Cardiac fibroblast (primary cell): ENCODE measurements around the gene USPL1.
A peak's percentile ranks its signal among the peaks of the same experiment; 100 is the strongest.

Experiments used
- DNase-seq, 2 donors: peaks; one replicate each; pipeline versions ENCODE4 v3.0.0 to v3.0.0-alpha.2; 2010; ENCODE audit warnings: low read depth in 2 of 2
- H3K4me3 ChIP-seq, 2 donors: replicated peaks in 1 of 2; 1 replicate in 1 of 2; 2 replicates in 1 of 2; pipeline ENCODE4 v1.5.1; 2011; ENCODE audit warnings: low read depth in 2 of 2, low read length in 2 of 2, mild to moderate bottlenecking in 2 of 2, moderate library complexity in 1 of 2
- CTCF ChIP-seq: IDR thresholded peaks from one replicate; pipeline ENCODE4 v1.5.1; 2011; ENCODE audit warnings: low read depth, mild to moderate bottlenecking, low read length, inconsistent platforms

Gene USPL1

GRCh38 chr13:30697177-30697953 lies 79.6 kb downstream of the USPL1 start:
- DNase-seq, result peak in 1 of 2 donors; percentile 58
- TF ChIP-seq CTCF, result no peak
- no peak overlapping the region for H3K4me3 ChIP-seq

GRCh38 chr13:30697996-30698401 lies 80.3 kb downstream of the USPL1 start:
- no peak for TF ChIP-seq CTCF
- DNase-seq, result peak; percentile 60 to 61
- H3K4me3 ChIP-seq, result no peak overlapping the region

GRCh38 chr13:30698488-30699005 lies 80.8 kb downstream of the USPL1 start:
- no peak for DNase-seq
- TF ChIP-seq CTCF, result no peak
- H3K4me3 ChIP-seq, result no peak overlapping the region

GRCh38 chr13:30700364-30700763 lies 82.6 kb downstream of the USPL1 start:
- H3K4me3 ChIP-seq, result no peak overlapping the region
- no peak for TF ChIP-seq CTCF
- DNase-seq, result no peak

- no peak overlapping the region for H3K4me3 ChIP-seq
- TF ChIP-seq CTCF, result no peak
- no peak for DNase-seq
Observed at GRCh38 chr13:30702006-30702405, 84.3 kb downstream of the USPL1 start.

- no peak for DNase-seq
- H3K4me3 ChIP-seq, result no peak overlapping the region
- TF ChIP-seq CTCF, result no peak
Observed at GRCh38 chr13:30704596-30704995, 86.9 kb downstream of the USPL1 start.

GRCh38 chr13:30705680-30706079 lies 88.0 kb downstream of the USPL1 start:
- no peak for TF ChIP-seq CTCF
- H3K4me3 ChIP-seq, result no peak overlapping the region
- no peak for DNase-seq
